Astrocyte (in vitro differentiated cells and primary cell): Measurements from ENCODE around the gene KIAA1210. TPM values are rescaled to one million over a fixed set of nuclear protein-coding genes. Genes with fewer than 3 reads are reported as not detected.

ENCODE experiments used
- DNase-seq: peaks from one replicate; pipeline ENCODE4 v3.0.0-alpha.2; 2010; ENCODE audit warnings: low read depth
- FAIRE-seq: peaks from 2 replicates; lab custom pipeline; 2011; peaks lifted over from hg19 to GRCh38; lab: Jason Lieb, UNC
- H2AFZ ChIP-seq: 2 replicates; pipeline ENCODE4 v1.6.0; 2012; ENCODE audit warnings: low read depth, low read length, inconsistent platforms
- H3K27ac ChIP-seq: 2 replicates; pipeline ENCODE4 v1.5.1; 2011; ENCODE audit warnings: low read depth, low read length, inconsistent platforms
- H3K27me3 ChIP-seq: 2 replicates; pipeline ENCODE4 v1.6.0; 2011; ENCODE audit warnings: low read length, inconsistent platforms; ENCODE audit not compliant: insufficient read depth
- H3K36me3 ChIP-seq: 2 replicates; pipeline ENCODE4 v1.5.1; 2011; ENCODE audit warnings: low read length, inconsistent platforms; ENCODE audit not compliant: insufficient read depth
- H3K4me1 ChIP-seq: 2 replicates; pipeline ENCODE4 v1.5.1; 2011; ENCODE audit warnings: low read length, inconsistent platforms; ENCODE audit not compliant: insufficient read depth
- H3K4me2 ChIP-seq: 2 replicates; pipeline ENCODE4 v1.6.0; 2012; ENCODE audit warnings: low read length, inconsistent platforms
- H3K4me3 ChIP-seq: 2 replicates; pipeline ENCODE4 v1.5.1; 2011; ENCODE audit warnings: low read depth, mild to moderate bottlenecking, low read length, inconsistent platforms; ENCODE audit not compliant: insufficient read depth
- H3K79me2 ChIP-seq: 2 replicates; pipeline ENCODE4 v1.6.0; 2012; ENCODE audit warnings: mild to moderate bottlenecking, low read length, inconsistent platforms; ENCODE audit not compliant: insufficient read depth
- H3K9ac ChIP-seq: 2 replicates; pipeline ENCODE4 v1.6.0; 2012; ENCODE audit warnings: mild to moderate bottlenecking, low read length, inconsistent platforms
- H3K9me3 ChIP-seq: 2 replicates; pipeline ENCODE4 v1.5.1; 2012; ENCODE audit warnings: low read depth, mild to moderate bottlenecking, low read length, inconsistent platforms; ENCODE audit not compliant: insufficient read depth
- H4K20me1 ChIP-seq: 2 replicates; pipeline ENCODE4 v1.6.0; 2012; ENCODE audit warnings: low read length, inconsistent platforms; ENCODE audit not compliant: insufficient read depth
- H3K27ac Mint-ChIP-seq: one replicate; pipeline ENCODE4 v1.8.0; 2021; ENCODE audit warnings: mild to moderate bottlenecking, mixed read lengths; ENCODE audit not compliant: unreplicated experiment
- H3K27me3 Mint-ChIP-seq: one replicate; pipeline ENCODE4 v1.8.0; 2021; ENCODE audit warnings: low read depth, mixed read lengths; ENCODE audit not compliant: unreplicated experiment
- H3K36me3 Mint-ChIP-seq: one replicate; pipeline ENCODE4 v1.8.0; 2021; ENCODE audit warnings: low read depth, mixed read lengths; ENCODE audit not compliant: unreplicated experiment
- H3K4me1 Mint-ChIP-seq: one replicate; pipeline ENCODE4 v1.8.0; 2021; ENCODE audit warnings: low read depth, mixed read lengths; ENCODE audit not compliant: unreplicated experiment
- H3K4me3 Mint-ChIP-seq: one replicate; pipeline ENCODE4 v1.8.0; 2021; ENCODE audit warnings: mild to moderate bottlenecking, moderate library complexity, mixed read lengths; ENCODE audit not compliant: unreplicated experiment
- H3K9me3 Mint-ChIP-seq: one replicate; pipeline ENCODE4 v1.8.0; 2021; ENCODE audit warnings: mild to moderate bottlenecking, mixed read lengths; ENCODE audit not compliant: unreplicated experiment
- CTCF ChIP-seq: IDR thresholded peaks from 2 replicates; pipeline ENCODE4 v1.5.1; 2011; ENCODE audit warnings: low read depth, mild to moderate bottlenecking, inconsistent platforms, low read length, moderate library complexity; ENCODE audit not compliant: insufficient read depth
- EZH2 ChIP-seq: IDR thresholded peaks from 2 replicates; pipeline ENCODE4 v1.6.1; 2012; ENCODE audit warnings: mild to moderate bottlenecking, low read length, inconsistent platforms; ENCODE audit not compliant: insufficient read depth
- total RNA-seq: library from RNA; stranded (reverse); gene quantifications from 2 replicates; pipeline ENCODE4 v1.2.1, GENCODE V29; 2021

The KIAA1210 gene
- total RNA-seq, 1 donor from 2014 or later, result not detected

GRCh38 chrX:119073200-119073905, 54.3 kb downstream of the KIAA1210 start:
- Histone ChIP-seq H3K9ac (no peak overlapping the region), H3K4me2 (no peak overlapping the region), H3K36me3 (no peaks in the 10 kb centered on the region), H3K4me1 (no peaks in the 10 kb centered on the region), H3K9me3 (no peaks in the 10 kb centered on the region), H2AFZ (no peak overlapping the region), H4K20me1 (no peaks in the 10 kb centered on the region), H3K79me2 (no peaks in the 10 kb centered on the region), H3K27ac (no peak overlapping the region), H3K27me3 (no peaks in the 10 kb centered on the region), H3K4me3 (no peak overlapping the region)
- H3K27ac Mint-ChIP-seq, result no peak overlapping the region
- H3K4me3 Mint-ChIP-seq, result no peak overlapping the region
- H3K4me1 Mint-ChIP-seq, result no peaks in the 10 kb centered on the region
- H3K9me3 Mint-ChIP-seq, result no peaks in the 10 kb centered on the region
- peaks cover 2% of the 10 kb centered on the region for H3K36me3 Mint-ChIP-seq
- DNase-seq (no peak), FAIRE-seq (no peak)
- peaks cover 4% of the 10 kb centered on the region for H3K27me3 Mint-ChIP-seq
- TF ChIP-seq CTCF (no peak), EZH2 (no peak)

GRCh38 chrX:119072744-119073143, 54.9 kb downstream of the KIAA1210 start, which contains the start of gene CT47C1:
Gene CT47C1 (plus strand): TSS chrX:119072993. CDS start chrX:119073226, 233 bp downstream.
- Mint-ChIP-seq H3K36me3 (peaks cover 2% of the 10 kb centered on the region), H3K4me3 (no peak within 1 kb of the TSS), H3K4me1 (no peaks in the 10 kb centered on the region), H3K27ac (no peak within 1 kb of the TSS), H3K27me3 (peaks cover 4% of the 10 kb centered on the region), H3K9me3 (no peaks in the 10 kb centered on the region)
- Histone ChIP-seq H3K27ac (no peak within 1 kb of the TSS), H3K9ac (no peak within 1 kb of the TSS), H3K79me2 (no peaks in the 10 kb centered on the region), H3K36me3 (no peaks in the 10 kb centered on the region), H2AFZ (no peak within 1 kb of the TSS), H3K9me3 (no peaks in the 10 kb centered on the region), H3K4me1 (no peaks in the 10 kb centered on the region), H3K4me3 (no peak within 1 kb of the TSS), H4K20me1 (no peaks in the 10 kb centered on the region), H3K27me3 (no peaks in the 10 kb centered on the region), H3K4me2 (no peak within 1 kb of the TSS)
- no peak for FAIRE-seq
- TF ChIP-seq EZH2 (no peak), CTCF (no peak)
- DNase-seq, result peak; percentile 8

- H3K27ac ChIP-seq, result no peak overlapping the region
- H2AFZ ChIP-seq, result no peak overlapping the region
- FAIRE-seq (peak; percentile 66), DNase-seq (no peak)
- peaks cover 2% of the 10 kb centered on the region for H3K36me3 Mint-ChIP-seq
- H3K4me3 ChIP-seq, result no peak overlapping the region
- no peak overlapping the region for H3K27ac Mint-ChIP-seq
- TF ChIP-seq EZH2 (no peak), CTCF (no peak)
- H3K27me3 Mint-ChIP-seq, result peaks cover 4% of the 10 kb centered on the region
- no peaks in the 10 kb centered on the region for H3K27me3 ChIP-seq
- H3K4me1 ChIP-seq, result no peaks in the 10 kb centered on the region
- no peaks in the 10 kb centered on the region for H3K4me1 Mint-ChIP-seq
- no peaks in the 10 kb centered on the region for H4K20me1 ChIP-seq
- H3K9ac ChIP-seq, result no peak overlapping the region
- H3K36me3 ChIP-seq, result no peaks in the 10 kb centered on the region
- H3K9me3 Mint-ChIP-seq, result no peaks in the 10 kb centered on the region
- H3K79me2 ChIP-seq, result no peaks in the 10 kb centered on the region
- no peak overlapping the region for H3K4me3 Mint-ChIP-seq
- H3K9me3 ChIP-seq, result no peaks in the 10 kb centered on the region
- H3K4me2 ChIP-seq, result no peak overlapping the region
Measured at GRCh38 chrX:119071381-119071780, 56.2 kb downstream of the KIAA1210 start.
